Activated naive CD4-positive, alpha-beta T cell treated with Interleukin-2 at 50 U/mL for 16 hours (primary cell): ENCODE results near the gene GLP1R.

Source experiments
- DNase-seq: peaks from one replicate; pipeline ENCODE4 v3.0.0-alpha.2; 2020

GLP1R gene

GRCh38 chr6:39063526-39063925 is 14.9 kb downstream of the GLP1R start:
- no peak for DNase-seq

- no peak for DNase-seq
These were observed 17.0 kb downstream of the GLP1R start for GRCh38 chr6:39065561-39065960.

- no peak for DNase-seq
These were observed 19.8 kb downstream of the GLP1R start for GRCh38 chr6:39068391-39068790.

- no peak for DNase-seq
These were observed 24.2 kb downstream of the GLP1R start for GRCh38 chr6:39072830-39073229.

GRCh38 chr6:39073471-39074355 is 25.1 kb downstream of the GLP1R start:
- DNase-seq: no peak

- no peak for DNase-seq
These were observed 25.9 kb downstream of the GLP1R start for GRCh38 chr6:39074486-39074885.

GRCh38 chr6:39075010-39075686 is 26.6 kb downstream of the GLP1R start:
- no peak for DNase-seq

- DNase-seq: no peak
These were observed 27.4 kb downstream of the GLP1R start for GRCh38 chr6:39075807-39076622.

- DNase-seq: no peak
These were observed 28.3 kb downstream of the GLP1R start for GRCh38 chr6:39076623-39077535.

GRCh38 chr6:39077882-39078594 is 29.5 kb downstream of the GLP1R start:
- no peak for DNase-seq

- no peak for DNase-seq
These were observed 30.1 kb downstream of the GLP1R start for GRCh38 chr6:39078695-39079094.

GRCh38 chr6:39079197-39080125 is 30.9 kb downstream of the GLP1R start:
- no peak for DNase-seq

- no peak for DNase-seq
These were observed 31.8 kb downstream of the GLP1R start for GRCh38 chr6:39080246-39080875.

- DNase-seq: no peak
These were observed 33.7 kb downstream of the GLP1R start for GRCh38 chr6:39082310-39082709.

GRCh38 chr6:39083231-39083634 is 34.7 kb downstream of the GLP1R start:
- no peak for DNase-seq

- DNase-seq: no peak
These were observed 35.9 kb downstream of the GLP1R start for GRCh38 chr6:39084506-39084905.

GRCh38 chr6:39085129-39085797 is 36.7 kb downstream of the GLP1R start:
- DNase-seq: no peak

GRCh38 chr6:39086294-39086693 is 37.7 kb downstream of the GLP1R start:
- peak; percentile 27 for DNase-seq

GRCh38 chr6:39086711-39087110 is 38.1 kb downstream of the GLP1R start:
- no peak for DNase-seq
